Measurements from ENCODE around the gene NAGS. TPM values are rescaled to one million over a fixed set of nuclear protein-coding genes. Genes with fewer than 3 reads are reported as not detected.

The NAGS gene
- polyA plus RNA-seq, 1 of the 3 experiments (the other 2 are of a cell fraction) = 1.7 TPM

- whole genome bisulfite sequencing (ENCODE audit: low lambda C conversion rate) = 84% methylated on average over 6 of the region's 6 CpGs
- Histone ChIP-seq H3K9me2 (no peaks in the 10 kb centered on the region), H3F3A (replicated peaks; ENCODE audit: insufficient read depth) (peaks cover 28% of the 10 kb centered on the region), H3K79me2 (ENCODE audit: insufficient read depth) (peaks cover 72% of the 10 kb centered on the region), H3K9me3 (no peaks in the 10 kb centered on the region), H3K27me3 (ENCODE audit: insufficient read depth) (no peaks in the 10 kb centered on the region), H3K9ac (no peak overlapping the region), H3K27ac (ENCODE audit: low read depth in 2 of 2, low read length in 1 of 2) (no peak overlapping the region), H3K4me3 (ENCODE audit: low read depth in 2 of 2, low read length in 1 of 2) (no peak overlapping the region), H3K4me1 (ENCODE audit: control insufficient read depth in 1 of 2, insufficient read depth in 2 of 2, low read depth in 1 of 2, low read length in 1 of 2) (peaks cover 0 to 7% of the 10 kb centered on the region in 2 experiments; a peak in 2 of 4 replicates), H2AFZ (ENCODE audit: low read depth) (no peak overlapping the region), H3K4me2 (0 out of 2 replicates have a peak overlapping the region, but pooled peaks have one; percentile 23), H3K36me3 (replicated peaks in 1 of 2; ENCODE audit: control insufficient read depth in 1 of 2, insufficient read depth in 2 of 2, low read length in 1 of 2) (peaks cover 22 to 32% of the 10 kb centered on the region in 2 experiments), H4K20me1 (ENCODE audit: insufficient read depth) (peaks cover 44% of the 10 kb centered on the region)
- ChIA-PET POLR2A (interaction anchor here (0.5 kb wide), 1 partner anchor 31 kb away, joined by 4 read pairs; no protein-coding TSS in a partner anchor), CTCF (interaction anchor here (0.8 to 5.3 kb wide), 14 partner anchors 11 to 163 kb away, joined by 3 to 52 read pairs (median 8); no protein-coding TSS in a partner anchor)
- TF ChIP-seq TEAD4 (IDR thresholded peaks at IDR 0.05; ENCODE audit: borderline replicate concordance, insufficient read depth) = no peak
- TF ChIP-seq GATA2 (CRISPR knock-in tag; IDR thresholded peaks at IDR 0.05) = no peak
- TF ChIP-seq TCF12 (IDR thresholded peaks at IDR 0.05) = no peak
- no peak for TF ChIP-seq MAX (IDR thresholded peaks at IDR 0.05; ENCODE audit: low read depth)
- TF ChIP-seq RAD21 (IDR thresholded peaks at IDR 0.05; ENCODE audit: low read length) = no peak
- TF ChIP-seq CHD2 (IDR thresholded peaks at IDR 0.05; ENCODE audit: low read length, partially characterized antibody) = no peak
- no peak for TF ChIP-seq NRF1 (IDR thresholded peaks at IDR 0.05; ENCODE audit: low read depth, low read length)
- no peak for TF ChIP-seq JUND (IDR thresholded peaks at IDR 0.05)
- no peak for TF ChIP-seq TAF1 (IDR thresholded peaks at IDR 0.05; ENCODE audit: borderline replicate concordance, low read depth, low read length)
- no peak for TF ChIP-seq EZH2phosphoT487 (IDR thresholded peaks at IDR 0.05; ENCODE audit: borderline replicate concordance, low read depth)
- TF ChIP-seq IRF3 (IDR thresholded peaks at IDR 0.05; ENCODE audit: low read depth, low read length) = no peak
- TF ChIP-seq EP300 (IDR thresholded peaks at IDR 0.05; ENCODE audit: borderline replicate concordance in 1 of 2, low read depth in 1 of 2, low read length in 1 of 2) = no peak
- no peak for TF ChIP-seq MEF2A (IDR thresholded peaks at IDR 0.05; ENCODE audit: borderline replicate concordance, low read depth)
- no peak for DNase-seq
These were observed 35.6 kb downstream of the NAGS start for GRCh38 chr17:44039829-44040635.

- 94% methylated on average over 4 of the region's 4 CpGs for WGBS (ENCODE audit: low lambda C conversion rate)
- TF ChIP-seq TCF12 (IDR thresholded peaks at IDR 0.05) = no peak
- TF ChIP-seq FOXM1 (IDR thresholded peaks at IDR 0.05; ENCODE audit: low read depth) = no peak
- TF ChIP-seq YY1 (IDR thresholded peaks at IDR 0.05; ENCODE audit: low read depth) = no peak
- TF ChIP-seq RAD21 (IDR thresholded peaks at IDR 0.05; ENCODE audit: low read length) = no peak
- TF ChIP-seq MXI1 (IDR thresholded peaks at IDR 0.05; ENCODE audit: low read depth, low read length) = no peak
- TF ChIP-seq FOXJ3 (CRISPR knock-in tag; IDR thresholded peaks at IDR 0.05) = no peak
- TF ChIP-seq RFX5 (IDR thresholded peaks at IDR 0.05; ENCODE audit: low read length) = no peak
- no peak for TF ChIP-seq RCOR1 (IDR thresholded peaks at IDR 0.05; ENCODE audit: low read length)
- no peak for TF ChIP-seq RXRA (IDR thresholded peaks at IDR 0.05; ENCODE audit: borderline replicate concordance, low read depth)
- no peak for TF ChIP-seq ELF1 (IDR thresholded peaks at IDR 0.05)
- TF ChIP-seq GATA2 (CRISPR knock-in tag; IDR thresholded peaks at IDR 0.05) = no peak
- no peak for TF ChIP-seq CHD2 (IDR thresholded peaks at IDR 0.05; ENCODE audit: low read length, partially characterized antibody)
- no peak for TF ChIP-seq IRF3 (IDR thresholded peaks at IDR 0.05; ENCODE audit: low read depth, low read length)
- no peak for TF ChIP-seq EZH2phosphoT487 (IDR thresholded peaks at IDR 0.05; ENCODE audit: borderline replicate concordance, low read depth)
- TF ChIP-seq NFIC (IDR thresholded peaks at IDR 0.05; ENCODE audit: borderline replicate concordance) = no peak
- no peak for TF ChIP-seq TAF1 (IDR thresholded peaks at IDR 0.05; ENCODE audit: borderline replicate concordance, low read depth, low read length)
- no peaks in the 10 kb centered on the region for H3K9me2 ChIP-seq
- ChIA-PET POLR2A (interaction anchor here (1.1 to 2.0 kb wide), 2 partner anchors 14 to 23 kb away, joined by 3 to 4 read pairs; partner anchors contain the start of gene LSM12), CTCF (interaction anchor here (1.1 to 5.3 kb wide), 9 partner anchors 9 to 298 kb away, joined by 3 to 52 read pairs (median 10); partner anchors contain the start of gene G6PC3)
- no peak overlapping the region for H3K4me2 ChIP-seq
- no peaks in the 10 kb centered on the region for H3K27me3 ChIP-seq (ENCODE audit: insufficient read depth)
- H4K20me1 ChIP-seq (ENCODE audit: insufficient read depth) = peaks cover 44% of the 10 kb centered on the region
- no peak overlapping the region for H2AFZ ChIP-seq (ENCODE audit: low read depth)
- no peak overlapping the region for H3K27ac ChIP-seq (ENCODE audit: low read depth in 2 of 2, low read length in 1 of 2)
- peaks cover 6 to 36% of the 10 kb centered on the region in 2 experiments for H3K36me3 ChIP-seq (replicated peaks in 1 of 2; ENCODE audit: control insufficient read depth in 1 of 2, insufficient read depth in 2 of 2, low read length in 1 of 2)
- H3K79me2 ChIP-seq (ENCODE audit: insufficient read depth) = peaks cover 98% of the 10 kb centered on the region
- DNase-seq = no peak
- peaks cover 36% of the 10 kb centered on the region for H3F3A ChIP-seq (replicated peaks; ENCODE audit: insufficient read depth)
- H3K4me3 ChIP-seq (ENCODE audit: low read depth in 2 of 2, low read length in 1 of 2) = no peak overlapping the region
- H3K9ac ChIP-seq = no peak overlapping the region
- no peaks in the 10 kb centered on the region for H3K9me3 ChIP-seq
- peaks cover 0 to 7% of the 10 kb centered on the region in 2 experiments; a peak in 2 of 4 replicates for H3K4me1 ChIP-seq (ENCODE audit: control insufficient read depth in 1 of 2, insufficient read depth in 2 of 2, low read depth in 1 of 2, low read length in 1 of 2)
These were observed 38.9 kb downstream of the NAGS start for GRCh38 chr17:44043272-44043696.

Data from SK-N-SH (cell line).